Activated T-cell treated with anti-CD3 and anti-CD28 coated beads, Interleukin-2, amount 50 U/mL, for 72 hours (primary cell): Measurements from ENCODE around the gene COL6A3. TPM values are rescaled to one million over a fixed set of nuclear protein-coding genes. Genes with fewer than 3 reads are reported as not detected.
"Not testable (repeated sequence)": the region's sequence is repeated elsewhere in the genome, so short reads cannot be mapped to it uniquely, and the experiment has no call there.

Experiments used
- ATAC-seq, 2 donors: fragments of 150-1000 bp; cut with Tn5 transposase; replicated peaks in 1 of 2; 2 replicates each; pipeline ENCODE4 v1.10.0; 2021; ENCODE audit warnings: moderate library complexity in 2 of 2, mild to moderate bottlenecking in 1 of 2
- DNase-seq, 2 donors: peaks; one replicate each; pipeline ENCODE4 v3.0.0; 2021 to 2022; ENCODE audit warnings: mixed read lengths in 1 of 2
- H3K27ac Mint-ChIP-seq: one replicate; pipeline ENCODE4 v1.8.0; 2022; ENCODE audit warnings: mild to moderate bottlenecking, moderate library complexity, mixed read lengths
- H3K27me3 Mint-ChIP-seq: one replicate; pipeline ENCODE4 v1.8.0; 2022; ENCODE audit warnings: low read depth, mixed read lengths
- H3K36me3 Mint-ChIP-seq, 2 donors: one replicate each; pipeline ENCODE4 v1.8.0; 2022; ENCODE audit warnings: mixed read lengths in 2 of 2, mild to moderate bottlenecking in 1 of 2; ENCODE audit not compliant: insufficient read depth in 2 of 2
- H3K4me1 Mint-ChIP-seq: one replicate; pipeline ENCODE4 v1.8.0; 2022; ENCODE audit warnings: low read depth, mixed read lengths
- H3K4me3 Mint-ChIP-seq, 2 donors: one replicate each; pipeline ENCODE4 v1.8.0; 2022; ENCODE audit warnings: mild to moderate bottlenecking in 2 of 2, mixed read lengths in 2 of 2, moderate library complexity in 2 of 2
- H3K9me3 Mint-ChIP-seq, 2 donors: one replicate each; pipeline ENCODE4 v1.8.0; 2022; ENCODE audit warnings: mixed read lengths in 2 of 2
- total RNA-seq, 2 donors: library from RNA; stranded (reverse); gene quantifications; one replicate each; pipeline ENCODE4 v1.2.3, GENCODE V29; 2022

The COL6A3 gene
- total RNA-seq, 2 donors from 2014 or later = 12.0 to 17.3 TPM

DNA sequence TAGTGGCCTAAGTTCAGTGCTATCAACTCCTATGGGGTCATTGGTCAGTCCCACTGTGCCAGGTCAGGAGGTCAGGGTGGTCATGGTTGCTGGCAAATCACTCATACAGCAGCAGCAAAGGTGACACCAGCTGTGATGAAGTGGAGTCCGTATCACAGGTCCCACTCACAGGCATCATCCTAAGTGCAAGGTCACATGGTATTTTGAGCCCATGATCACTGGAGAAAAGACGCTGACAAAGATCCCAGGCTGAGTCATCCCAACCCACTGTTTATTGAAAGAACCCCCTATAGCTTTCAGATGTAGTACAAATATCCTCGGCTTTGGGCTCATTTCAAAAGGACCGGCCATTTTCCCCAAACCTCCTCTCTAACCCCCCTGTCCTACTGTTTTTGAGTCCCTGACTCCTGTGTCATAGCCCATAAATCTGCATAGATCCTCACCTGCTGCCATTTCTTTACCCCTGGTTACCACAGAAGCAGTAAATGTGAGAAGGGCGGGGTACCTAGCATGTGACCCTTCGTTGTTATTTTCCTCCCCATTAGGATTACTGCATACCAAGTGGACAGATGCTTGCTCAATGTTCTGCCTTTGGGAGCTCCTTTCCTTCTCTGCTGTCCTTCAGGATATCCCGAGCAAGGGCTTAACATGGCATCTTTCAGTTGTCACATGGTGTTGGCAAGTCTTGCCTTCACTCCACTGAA is 107.7 kb downstream of the COL6A3 start:
- ATAC-seq (no peak), DNase-seq (no peak)
- peaks cover 2 to 3% of the 10 kb centered on the region in 2 donors for H3K36me3 Mint-ChIP-seq
- peaks cover 16% of the 10 kb centered on the region for H3K27me3 Mint-ChIP-seq
- peaks cover 6 to 8% of the 10 kb centered on the region in 2 donors for H3K9me3 Mint-ChIP-seq
- H3K27ac Mint-ChIP-seq = no peak overlapping the region
- no peak overlapping the region for H3K4me3 Mint-ChIP-seq
- H3K4me1 Mint-ChIP-seq = no peaks in the 10 kb centered on the region

DNA sequence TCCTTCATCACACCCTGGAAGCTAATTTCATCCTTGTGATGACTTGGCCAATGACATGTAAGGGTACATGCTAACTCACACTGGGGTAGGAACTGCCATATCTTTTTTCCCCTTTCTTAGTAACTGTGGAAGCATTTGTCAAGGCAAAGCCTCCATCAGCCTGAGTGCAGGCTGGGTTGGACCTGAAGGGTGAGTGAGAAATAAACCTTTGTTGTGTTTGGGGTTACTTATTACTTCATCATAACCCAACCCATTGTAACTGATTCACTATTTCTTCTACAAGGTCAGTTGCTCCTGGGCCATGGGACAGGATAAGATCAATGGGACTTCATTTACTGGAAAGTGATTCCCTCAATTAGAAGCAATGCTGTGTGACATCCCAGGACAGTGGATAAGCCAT is 108.4 kb downstream of the COL6A3 start:
- H3K4me1 Mint-ChIP-seq = no peaks in the 10 kb centered on the region
- no peak for ATAC-seq

DNA sequence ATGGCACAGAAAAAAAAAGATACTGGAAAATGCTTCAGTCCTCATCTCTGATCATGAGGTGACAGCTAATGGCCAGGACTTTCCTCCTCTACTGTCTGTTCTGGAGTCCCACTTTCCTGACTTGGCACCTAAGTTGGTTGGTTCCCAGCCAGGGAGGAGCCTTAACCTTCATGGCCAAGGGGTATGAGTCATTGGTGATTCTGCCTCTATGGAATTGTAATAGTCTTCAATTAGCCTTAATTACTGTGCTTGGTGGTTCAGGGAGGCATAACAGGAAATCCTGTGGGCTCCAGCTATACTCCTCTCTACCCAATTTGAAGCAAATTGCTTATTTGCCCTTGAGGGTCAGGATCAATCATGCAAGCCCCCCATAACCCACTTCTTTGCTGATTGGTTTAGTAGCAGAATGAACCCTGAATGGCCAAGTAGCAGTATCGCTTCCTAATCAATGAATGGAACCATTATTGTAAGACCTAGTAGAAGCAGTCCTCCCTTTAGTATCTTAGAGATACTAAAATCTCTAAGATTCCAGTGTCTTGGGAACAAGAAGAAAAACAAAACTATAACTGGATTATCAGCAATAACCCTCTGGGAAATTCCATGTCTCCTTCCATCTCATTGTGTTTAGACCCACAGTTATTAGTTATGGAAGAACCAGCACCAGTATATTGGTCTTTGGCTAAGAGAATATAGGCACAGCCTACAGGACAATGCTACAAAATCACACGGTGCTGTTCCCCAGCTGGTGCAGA is 109.0 kb downstream of the COL6A3 start:
- no peak for ATAC-seq
- Mint-ChIP-seq H3K4me3 (no peak overlapping the region), H3K4me1 (no peaks in the 10 kb centered on the region), H3K9me3 (peaks cover 6 to 8% of the 10 kb centered on the region in 2 donors), H3K27me3 (peaks cover 25% of the 10 kb centered on the region), H3K27ac (no peak overlapping the region), H3K36me3 (peaks cover 2 to 3% of the 10 kb centered on the region in 2 donors)
- DNase-seq = no peak

More for the DNA sequence above, 108.4 kb downstream of the COL6A3 start:
- no peak for DNase-seq
- H3K27ac Mint-ChIP-seq = no peak overlapping the region
- H3K27me3 Mint-ChIP-seq = peaks cover 22% of the 10 kb centered on the region
- peaks cover 2 to 3% of the 10 kb centered on the region in 2 donors for H3K36me3 Mint-ChIP-seq
- H3K4me3 Mint-ChIP-seq = no peak overlapping the region
- H3K9me3 Mint-ChIP-seq = peaks cover 6 to 8% of the 10 kb centered on the region in 2 donors

DNA sequence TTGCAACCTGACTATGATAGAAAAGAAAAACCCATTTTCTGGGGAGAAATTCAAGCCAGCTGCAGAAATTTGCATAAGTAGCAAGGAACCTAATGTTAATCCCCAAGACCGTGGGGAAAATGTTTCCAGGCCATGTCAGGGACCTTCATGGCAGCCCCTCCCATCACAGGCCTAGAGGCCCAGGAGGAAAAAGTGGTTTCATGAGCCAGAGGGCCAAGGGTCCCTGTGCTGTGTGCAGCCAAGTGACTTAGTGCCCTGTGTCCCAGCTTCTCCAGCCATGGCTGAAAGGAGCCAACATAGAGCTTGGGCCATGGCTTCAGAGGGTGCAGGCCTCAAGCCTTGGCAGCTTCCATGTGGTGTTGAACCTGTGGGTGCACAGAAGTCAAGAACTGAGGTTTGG is 110.7 kb downstream of the COL6A3 start:
- not testable (repeated sequence) for H3K4me3 Mint-ChIP-seq, H3K4me1 Mint-ChIP-seq, DNase-seq, ATAC-seq, H3K27ac Mint-ChIP-seq, H3K9me3 Mint-ChIP-seq, H3K36me3 Mint-ChIP-seq
- peaks cover 15% of the 10 kb centered on the region for H3K27me3 Mint-ChIP-seq

DNA sequence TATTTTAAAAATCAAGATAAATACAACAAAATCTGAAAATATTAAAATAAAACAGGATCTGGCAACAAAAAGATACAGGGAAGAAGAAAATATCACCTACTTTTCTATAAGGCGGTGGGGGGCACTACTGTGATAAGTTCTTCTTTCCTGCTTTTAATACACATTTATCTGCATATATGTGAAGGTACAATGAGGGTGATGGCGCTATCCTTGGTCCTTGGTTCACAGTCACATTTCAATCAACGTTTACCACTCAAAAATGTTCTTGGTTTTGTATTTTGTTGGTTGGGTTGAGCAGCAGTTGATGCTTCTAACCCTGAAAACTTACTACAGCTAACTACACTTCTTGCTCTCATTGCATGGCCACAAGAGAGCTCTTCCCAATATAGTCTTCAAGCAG is 112.4 kb downstream of the COL6A3 start:
- DNase-seq (no peak), ATAC-seq (no peak)
- H3K27ac Mint-ChIP-seq = no peak overlapping the region
- H3K4me1 Mint-ChIP-seq = no peaks in the 10 kb centered on the region
- H3K4me3 Mint-ChIP-seq = no peak overlapping the region
- H3K9me3 Mint-ChIP-seq = peaks cover 6 to 8% of the 10 kb centered on the region in 2 donors
- peaks cover 22% of the 10 kb centered on the region for H3K27me3 Mint-ChIP-seq
- H3K36me3 Mint-ChIP-seq = peaks cover 2 to 3% of the 10 kb centered on the region in 2 donors

DNA sequence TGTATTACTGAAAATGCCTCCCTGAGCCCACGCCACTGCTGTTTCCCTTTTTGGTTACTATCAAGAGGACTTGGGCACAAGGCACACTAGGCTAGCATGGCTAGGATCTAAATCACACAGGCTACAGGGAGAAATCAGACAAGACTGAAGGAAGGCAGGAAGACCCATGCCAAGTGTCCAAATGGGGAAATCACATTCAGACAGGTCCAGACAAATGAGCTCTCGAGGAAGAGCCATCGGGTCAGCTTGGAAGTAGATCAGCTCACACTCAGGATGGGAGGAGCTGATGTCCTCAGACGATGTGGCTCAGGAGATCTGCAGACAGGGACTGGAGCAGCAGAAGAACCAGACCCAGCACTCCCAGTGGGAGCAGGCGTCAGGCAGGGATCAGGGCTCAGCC is 113.2 kb downstream of the COL6A3 start:
- no peaks in the 10 kb centered on the region for H3K4me1 Mint-ChIP-seq
- H3K27me3 Mint-ChIP-seq = peaks cover 21% of the 10 kb centered on the region
- H3K27ac Mint-ChIP-seq = no peak overlapping the region
- peaks cover 6 to 8% of the 10 kb centered on the region in 2 donors for H3K9me3 Mint-ChIP-seq
- ATAC-seq (no peak), DNase-seq (no peak)
- no peak overlapping the region for H3K4me3 Mint-ChIP-seq
- H3K36me3 Mint-ChIP-seq = peaks cover 2 to 3% of the 10 kb centered on the region in 2 donors

DNA sequence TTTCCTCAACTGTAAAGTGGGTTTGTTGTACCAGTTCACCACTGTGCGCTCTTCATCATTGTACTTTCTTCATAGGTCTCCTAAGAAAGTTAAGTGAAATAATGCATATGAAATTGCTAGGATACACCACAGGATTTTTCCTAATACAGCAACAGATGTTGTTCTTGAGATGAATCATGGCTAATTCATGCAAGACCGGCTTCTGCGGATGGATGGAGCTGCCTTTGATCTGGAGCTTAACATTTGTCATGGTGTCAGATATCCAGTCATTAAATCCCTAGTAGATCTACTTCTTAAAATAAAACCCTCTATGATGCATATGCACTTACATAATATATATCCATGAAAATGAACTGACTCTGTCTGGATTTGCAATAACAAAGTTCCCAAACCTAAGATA is 114.1 kb downstream of the COL6A3 start:
- ATAC-seq (no peak), DNase-seq (no peak)
- Mint-ChIP-seq H3K36me3 (peaks cover 2 to 3% of the 10 kb centered on the region in 2 donors), H3K27ac (no peak overlapping the region), H3K27me3 (peaks cover 21% of the 10 kb centered on the region), H3K9me3 (peaks cover 5 to 8% of the 10 kb centered on the region in 2 donors), H3K4me1 (no peaks in the 10 kb centered on the region), H3K4me3 (no peak overlapping the region)

DNA sequence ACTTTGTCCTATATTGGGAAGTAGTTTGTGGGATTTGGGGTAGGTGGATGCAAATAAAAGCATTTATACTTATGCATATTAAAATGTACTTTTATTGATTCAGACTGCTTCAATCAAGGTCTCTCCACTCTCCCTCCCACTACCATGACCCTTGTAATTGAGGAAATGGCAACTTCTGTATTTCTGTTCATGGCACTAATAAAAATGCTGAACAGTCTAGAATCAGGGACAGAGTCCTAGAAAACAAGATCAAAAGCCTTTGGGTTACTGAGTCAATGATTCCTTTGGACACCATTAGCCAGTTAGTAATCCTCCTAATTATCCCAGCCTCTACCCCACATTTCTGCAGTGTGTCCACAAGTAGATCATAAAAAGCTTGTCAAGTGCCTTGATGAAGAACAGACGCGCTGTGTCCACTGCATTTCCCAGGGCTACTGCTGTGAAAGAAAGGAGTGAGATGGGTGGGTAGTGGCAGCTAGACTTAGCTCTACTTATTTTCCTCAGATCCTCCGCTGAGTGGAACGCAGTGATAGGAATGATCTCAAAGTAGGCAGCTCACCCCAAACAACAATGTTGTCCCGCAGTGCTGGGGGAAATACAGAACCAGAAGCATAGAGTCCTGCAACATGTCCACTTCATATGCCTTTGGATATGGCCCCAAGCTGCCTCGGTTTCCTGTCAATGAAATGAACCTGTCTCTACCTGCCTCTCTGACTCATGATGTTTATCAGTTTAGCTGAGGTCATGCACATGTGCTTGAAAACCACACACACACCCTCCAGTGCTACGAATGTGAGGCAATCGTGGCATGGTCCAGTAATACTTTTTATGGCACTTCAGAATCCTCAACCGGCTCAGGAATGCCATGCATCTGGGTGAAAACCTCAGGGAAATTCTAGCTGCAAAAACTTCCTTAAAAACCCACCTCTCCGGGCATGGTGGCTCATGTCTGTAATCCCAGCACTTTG is 115.5 kb downstream of the COL6A3 start:
- peaks cover 28% of the 10 kb centered on the region for H3K27me3 Mint-ChIP-seq
- no peak for ATAC-seq

DNA sequence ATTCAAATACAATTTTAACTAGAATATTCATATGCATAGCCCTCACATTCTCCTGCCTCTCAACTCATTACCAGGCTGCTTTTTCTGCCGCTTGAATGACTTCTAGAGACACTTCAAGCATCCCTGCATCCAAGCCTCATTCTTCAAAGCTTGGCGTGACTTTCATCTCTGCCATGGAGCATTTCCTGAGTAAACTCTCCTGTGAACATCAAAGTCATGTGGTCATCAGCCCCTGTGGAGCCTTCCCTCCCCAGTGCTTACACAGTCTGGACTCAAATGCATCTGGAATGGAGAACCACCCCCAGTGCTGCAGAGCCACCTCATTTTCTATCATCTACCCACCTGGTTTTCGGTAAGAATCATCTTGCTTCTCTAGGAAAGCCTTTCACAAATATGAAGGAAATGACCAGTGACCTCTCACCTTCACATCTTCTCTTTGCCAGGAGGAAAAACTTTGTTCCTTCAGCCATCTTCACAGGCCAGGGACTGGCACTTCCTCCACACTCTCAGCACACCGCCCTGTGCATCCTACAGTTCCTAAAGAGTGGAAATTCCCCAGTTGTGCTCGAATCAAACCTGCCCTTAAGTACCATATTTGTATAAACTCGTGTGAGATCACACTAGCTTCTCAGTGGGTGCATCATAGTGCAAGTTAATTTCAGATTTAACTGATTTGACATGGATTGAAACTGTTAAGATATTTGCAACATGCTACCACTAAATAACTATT is 116.4 kb downstream of the COL6A3 start:
- Mint-ChIP-seq H3K9me3 (peaks cover 0 to 3% of the 10 kb centered on the region in 2 donors), H3K27ac (no peak overlapping the region), H3K4me1 (no peaks in the 10 kb centered on the region), H3K27me3 (peaks cover 29% of the 10 kb centered on the region), H3K4me3 (no peak overlapping the region), H3K36me3 (peaks cover 0 to 2% of the 10 kb centered on the region in 2 donors)
- no peak for ATAC-seq
- no peak for DNase-seq

More for the DNA sequence above, 115.5 kb downstream of the COL6A3 start:
- Mint-ChIP-seq H3K27ac (no peak overlapping the region), H3K4me3 (no peak overlapping the region), H3K9me3 (peaks cover 2 to 5% of the 10 kb centered on the region in 2 donors), H3K36me3 (peaks cover 0 to 3% of the 10 kb centered on the region in 2 donors), H3K4me1 (no peaks in the 10 kb centered on the region)
- DNase-seq = no peak

DNA sequence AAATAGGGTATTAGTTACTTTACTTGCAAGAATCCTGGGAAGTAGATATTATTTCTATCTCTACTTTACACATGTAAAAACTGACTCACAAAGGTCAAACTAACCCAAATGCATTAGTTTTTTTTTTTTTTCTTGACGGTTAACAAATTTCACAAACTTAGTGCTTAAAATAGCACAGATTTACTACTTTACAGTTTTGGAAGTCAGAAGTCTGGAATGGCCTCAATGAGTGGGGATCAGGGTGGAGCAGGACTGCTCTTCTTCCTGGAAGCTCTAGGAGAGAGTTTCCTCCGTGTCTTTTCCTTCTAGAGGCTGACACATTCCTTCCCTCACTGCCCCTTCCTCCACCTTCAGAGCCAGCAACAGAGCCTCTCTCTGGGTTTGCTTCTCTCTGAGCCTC is 117.2 kb downstream of the COL6A3 start:
- peaks cover under 1% of the 10 kb centered on the region for H3K4me1 Mint-ChIP-seq
- H3K27ac Mint-ChIP-seq = no peak overlapping the region
- no peak overlapping the region for H3K4me3 Mint-ChIP-seq
- ATAC-seq (no peak), DNase-seq (no peak)
- H3K36me3 Mint-ChIP-seq = no peaks in the 10 kb centered on the region
- peaks cover 0 to 2% of the 10 kb centered on the region in 2 donors for H3K9me3 Mint-ChIP-seq
- H3K27me3 Mint-ChIP-seq = peaks cover 30% of the 10 kb centered on the region

DNA sequence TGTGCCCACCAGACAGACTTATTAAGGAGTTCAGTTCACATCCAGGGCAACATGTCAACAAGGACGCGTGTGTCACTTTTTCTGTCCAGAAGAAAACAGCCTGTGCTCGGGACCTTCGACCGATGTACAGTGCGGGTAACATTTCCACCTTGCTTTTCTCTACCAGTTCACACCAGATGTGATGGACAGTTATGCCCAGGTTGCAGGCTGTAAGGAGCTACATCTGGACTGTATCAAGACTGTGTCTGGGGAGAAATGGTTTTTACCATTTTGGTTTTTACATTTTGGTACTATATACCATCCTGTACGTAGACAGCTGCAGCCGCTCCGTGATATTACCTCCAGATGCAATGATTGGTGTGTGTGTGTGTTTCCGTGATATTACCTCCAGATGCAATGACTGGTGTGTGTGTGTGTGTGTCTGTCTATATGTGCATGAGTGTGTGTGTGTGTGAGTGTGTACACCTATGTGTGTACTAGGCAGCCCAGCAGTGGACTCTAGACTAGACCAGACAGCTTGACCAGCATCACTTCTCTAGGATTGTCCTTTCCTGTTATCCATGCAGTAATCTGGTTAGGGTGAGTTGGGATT is 118.0 kb downstream of the COL6A3 start:
- no peak overlapping the region for H3K27ac Mint-ChIP-seq
- ATAC-seq = no peak
- DNase-seq = no peak
- peaks cover 8% of the 10 kb centered on the region for H3K4me1 Mint-ChIP-seq
- H3K4me3 Mint-ChIP-seq = no peak overlapping the region
- H3K9me3 Mint-ChIP-seq = peaks cover 0 to 2% of the 10 kb centered on the region in 2 donors
- peaks cover 34% of the 10 kb centered on the region for H3K27me3 Mint-ChIP-seq
- peaks cover 0 to 2% of the 10 kb centered on the region in 2 donors for H3K36me3 Mint-ChIP-seq

DNA sequence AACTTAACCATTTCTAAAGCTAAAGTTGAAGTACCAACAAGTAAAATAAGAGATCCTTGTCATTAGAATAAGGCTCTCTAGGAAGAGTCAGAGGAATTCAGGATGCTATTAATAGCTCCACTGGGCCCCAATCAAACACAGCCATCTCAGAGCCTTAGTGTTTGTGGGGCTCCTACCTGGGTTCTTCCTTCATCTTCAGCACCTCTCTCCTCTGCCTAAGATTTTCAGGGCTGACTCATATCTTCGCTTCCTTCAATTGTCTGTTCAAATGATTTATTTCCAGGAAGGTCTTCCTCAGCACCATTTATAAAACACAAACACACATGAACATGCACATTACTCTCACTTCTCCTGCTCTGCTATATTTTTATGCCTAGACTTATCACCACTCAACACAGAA is 119.5 kb downstream of the COL6A3 start:
- H3K4me1 Mint-ChIP-seq = peaks cover 11% of the 10 kb centered on the region
- H3K36me3 Mint-ChIP-seq = peaks cover 0 to 2% of the 10 kb centered on the region in 2 donors
- peaks cover 0 to 2% of the 10 kb centered on the region in 2 donors for H3K9me3 Mint-ChIP-seq
- no peak overlapping the region for H3K4me3 Mint-ChIP-seq
- ATAC-seq = no peak
- H3K27me3 Mint-ChIP-seq = peaks cover 39% of the 10 kb centered on the region
- no peak overlapping the region for H3K27ac Mint-ChIP-seq
- no peak for DNase-seq
